Natural killer cell treated with Interleukin-12 subunit alpha and Interleukin-12 subunit beta and Interleukin-15 and Interleukin-18, amount 100 ng/mL, for 72 hours (primary cell): ENCODE data around the gene HECW1. TPM values are rescaled to one million over a fixed set of nuclear protein-coding genes. Genes with fewer than 3 reads are reported as not detected.
A peak's percentile ranks its signal among the peaks of the same experiment; 100 is the strongest.

Experiments used
- ATAC-seq, 2 donors: fragments of 150-1000 bp; cut with Tn5 transposase in 1 of 2; sonication (Bioruptor Pico), chemical (Tn5 transposase) in 1 of 2; 2 replicates each; pipeline ENCODE4 v1.10.0; 2021
- DNase-seq: peaks from one replicate; pipeline ENCODE4 v3.0.0; 2022; ENCODE audit warnings: low spot score
- H3K27ac Mint-ChIP-seq, 2 donors: 1 replicate in 1 of 2; 2 replicates in 1 of 2; pipeline ENCODE4 v1.8.0; 2022; ENCODE audit warnings: mixed read lengths in 2 of 2, mild to moderate bottlenecking in 1 of 2, moderate library complexity in 1 of 2
- H3K27me3 Mint-ChIP-seq, 2 donors: 1 replicate in 1 of 2; 2 replicates in 1 of 2; pipeline ENCODE4 v1.8.0; 2022; ENCODE audit warnings: mixed read lengths in 2 of 2
- H3K36me3 Mint-ChIP-seq: one replicate; pipeline ENCODE4 v1.8.0; 2022; ENCODE audit warnings: mixed read lengths
- H3K4me1 Mint-ChIP-seq, 2 donors: 1 replicate in 1 of 2; 2 replicates in 1 of 2; pipeline ENCODE4 v1.8.0; 2022; ENCODE audit warnings: low read depth in 2 of 2, mixed read lengths in 2 of 2, mild to moderate bottlenecking in 1 of 2
- H3K4me3 Mint-ChIP-seq: one replicate; pipeline ENCODE4 v1.8.0; 2022; ENCODE audit warnings: mixed read lengths
- H3K9me3 Mint-ChIP-seq: 2 replicates; pipeline ENCODE4 v1.8.0; 2022; ENCODE audit warnings: mixed read lengths
- total RNA-seq, 2 donors: library from RNA; stranded (reverse); gene quantifications; one replicate each; pipeline ENCODE4 v1.2.3, GENCODE V29; 2022

HECW1 gene
- total RNA-seq, 2 donors from 2014 or later, result not detected

DNA sequence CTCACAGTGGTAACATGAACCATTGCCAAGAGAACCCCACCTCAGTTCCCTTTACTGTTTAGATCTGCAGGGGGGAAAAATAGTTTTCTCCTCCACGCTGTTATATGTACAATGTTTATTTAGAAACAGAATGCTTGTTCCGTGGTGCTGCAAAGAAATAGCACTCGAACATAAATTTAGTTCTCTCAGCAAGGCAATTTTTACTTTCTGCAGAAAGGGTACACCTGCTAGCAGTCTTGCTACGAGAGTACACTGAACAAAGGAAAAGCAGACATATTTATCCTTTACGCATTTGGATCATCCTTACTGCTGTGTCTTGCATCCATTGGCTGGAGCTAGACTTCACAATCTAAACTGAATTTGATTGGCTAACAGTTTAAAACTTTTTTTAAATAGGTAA, 178.5 kb downstream of the HECW1 start:
- DNase-seq (no peak), ATAC-seq (no peak)
- Mint-ChIP-seq H3K9me3 (no peaks in the 10 kb centered on the region), H3K36me3 (peaks cover 11% of the 10 kb centered on the region), H3K4me1 (no peaks in the 10 kb centered on the region), H3K4me3 (no peak overlapping the region), H3K27me3 (peaks cover 14 to 31% of the 10 kb centered on the region in 2 donors), H3K27ac (no peak overlapping the region)

DNA sequence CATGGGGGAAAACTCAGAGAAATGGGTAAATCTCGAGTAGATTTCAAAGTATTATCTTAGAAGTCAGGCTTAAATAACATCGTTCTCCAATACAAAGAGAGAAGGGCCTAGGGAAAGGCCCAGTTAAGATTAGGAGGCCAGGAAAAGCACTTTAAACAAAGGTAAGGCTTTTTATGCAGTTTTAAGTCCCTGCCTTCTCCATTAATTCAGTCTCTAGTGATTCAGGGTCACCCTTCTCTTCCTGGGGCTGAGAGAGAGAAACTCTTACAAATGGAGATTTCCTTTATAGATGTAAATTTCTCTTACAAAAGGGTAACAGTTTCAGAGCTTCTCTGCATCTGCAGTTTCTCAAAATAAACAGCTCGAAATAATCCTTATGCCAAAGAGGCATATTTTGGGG, 179.3 kb downstream of the HECW1 start:
- DNase-seq (no peak), ATAC-seq (no peak)
- H3K36me3 Mint-ChIP-seq, result peaks cover 11% of the 10 kb centered on the region
- H3K4me1 Mint-ChIP-seq, result no peaks in the 10 kb centered on the region
- H3K27me3 Mint-ChIP-seq, result peaks cover 14 to 29% of the 10 kb centered on the region in 2 donors
- no peaks in the 10 kb centered on the region for H3K9me3 Mint-ChIP-seq
- H3K4me3 Mint-ChIP-seq, result no peak overlapping the region
- no peak overlapping the region for H3K27ac Mint-ChIP-seq

DNA sequence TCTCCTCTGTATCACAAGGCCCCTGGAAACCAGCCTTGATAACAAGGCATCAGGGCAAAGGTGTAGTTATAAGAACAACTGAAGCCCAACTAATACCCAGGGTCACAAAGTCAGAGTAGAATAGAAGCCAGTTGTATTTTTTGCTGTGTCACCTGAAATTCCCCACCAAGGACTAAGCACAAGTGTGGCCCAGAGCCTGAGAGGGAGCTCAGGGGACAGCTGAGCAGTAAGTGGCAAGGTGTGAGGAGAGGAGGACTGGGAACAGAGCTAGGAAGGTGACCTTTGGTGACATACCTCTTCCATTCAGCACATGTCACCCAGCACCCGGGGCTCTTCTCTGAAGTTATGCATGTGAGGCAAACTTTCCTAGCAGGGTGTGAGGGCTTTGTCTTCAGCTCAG, 179.9 kb downstream of the HECW1 start:
- Mint-ChIP-seq H3K36me3 (peaks cover 11% of the 10 kb centered on the region), H3K9me3 (no peaks in the 10 kb centered on the region), H3K4me3 (no peak overlapping the region), H3K4me1 (no peaks in the 10 kb centered on the region), H3K27me3 (peaks cover 10 to 23% of the 10 kb centered on the region in 2 donors), H3K27ac (no peak overlapping the region)
- no peak for DNase-seq
- no peak for ATAC-seq

DNA sequence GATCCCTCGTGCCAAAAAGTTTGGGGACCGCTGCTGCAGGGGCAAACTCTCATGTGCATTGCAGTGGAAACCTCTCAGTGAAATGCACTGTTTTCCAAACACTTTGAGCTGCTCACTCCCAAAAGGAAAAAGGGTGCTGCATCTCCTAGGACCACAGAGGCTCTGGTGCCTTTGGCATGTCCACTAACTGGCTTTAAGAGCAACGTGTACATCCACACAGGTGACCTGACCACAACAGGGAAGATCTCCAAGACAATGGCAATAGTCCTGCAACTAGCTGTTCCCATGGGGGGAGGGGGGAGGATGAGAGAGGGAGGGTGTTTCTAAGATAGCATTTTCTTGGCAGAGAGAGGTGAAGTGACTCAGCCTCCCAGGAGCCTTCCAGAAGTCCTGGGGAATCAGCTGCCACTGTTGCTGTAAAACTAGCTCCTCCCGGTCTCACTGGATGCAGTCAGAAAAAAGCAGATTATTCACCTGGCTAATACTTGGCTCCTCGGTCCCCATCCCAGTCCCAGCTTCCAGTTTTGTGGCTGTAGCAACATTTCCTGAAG, 181.7 kb downstream of the HECW1 start:
- peaks cover 11% of the 10 kb centered on the region for H3K36me3 Mint-ChIP-seq
- peaks cover 7 to 17% of the 10 kb centered on the region in 2 donors for H3K27me3 Mint-ChIP-seq
- H3K4me1 Mint-ChIP-seq, result no peaks in the 10 kb centered on the region
- H3K27ac Mint-ChIP-seq, result no peak overlapping the region
- ATAC-seq (no peak), DNase-seq (no peak)
- no peak overlapping the region for H3K4me3 Mint-ChIP-seq
- H3K9me3 Mint-ChIP-seq, result no peaks in the 10 kb centered on the region

DNA sequence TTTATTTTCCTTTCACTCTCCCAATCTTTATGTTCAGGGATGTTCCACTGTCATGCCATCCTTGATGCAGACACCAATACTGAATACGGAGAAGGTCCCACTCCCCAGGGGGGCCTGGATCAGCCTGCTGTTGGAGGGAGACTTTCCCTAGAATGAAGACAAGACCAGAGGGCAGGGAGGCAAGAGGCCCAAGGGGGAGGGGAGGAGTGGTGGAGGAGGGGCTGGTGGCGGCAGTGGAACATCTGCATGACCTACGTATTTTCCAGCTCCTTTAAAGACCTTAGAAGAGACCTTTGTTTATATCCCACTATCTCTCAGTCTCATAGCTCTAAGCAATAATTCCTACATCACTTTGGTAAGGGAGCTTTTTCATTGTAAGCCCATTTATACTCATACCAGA, 183.0 kb downstream of the HECW1 start:
- no peak for DNase-seq
- Mint-ChIP-seq H3K36me3 (peaks cover 6% of the 10 kb centered on the region), H3K27me3 (peaks cover 14 to 24% of the 10 kb centered on the region in 2 donors), H3K9me3 (no peaks in the 10 kb centered on the region), H3K27ac (no peak overlapping the region), H3K4me1 (no peaks in the 10 kb centered on the region), H3K4me3 (no peak overlapping the region)
- no peak for ATAC-seq

DNA sequence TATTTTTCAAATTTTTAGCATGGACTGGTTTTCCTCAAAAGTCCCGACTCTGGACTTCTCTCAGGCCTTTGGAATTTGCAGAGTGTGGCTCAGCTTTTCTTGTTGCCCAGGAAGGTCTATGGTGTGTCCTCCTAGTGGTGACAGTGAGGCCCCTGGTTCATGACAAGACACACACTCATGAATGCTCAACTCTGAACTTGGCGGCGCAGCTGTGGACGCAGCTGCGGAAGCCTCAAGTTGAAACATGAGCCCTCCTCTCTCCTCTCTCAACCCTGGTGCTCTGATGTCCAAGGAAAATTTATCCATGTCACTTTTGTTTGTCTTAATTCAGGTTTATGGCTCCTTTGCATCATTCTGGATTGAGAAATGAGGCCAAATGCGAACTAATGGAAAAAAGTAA, 183.9 kb downstream of the HECW1 start:
- Mint-ChIP-seq H3K9me3 (no peaks in the 10 kb centered on the region), H3K27ac (no peak overlapping the region), H3K27me3 (peaks cover 16 to 24% of the 10 kb centered on the region in 2 donors), H3K4me1 (no peaks in the 10 kb centered on the region), H3K36me3 (peaks cover under 1% of the 10 kb centered on the region), H3K4me3 (no peak overlapping the region)
- ATAC-seq (no peak), DNase-seq (no peak)

DNA sequence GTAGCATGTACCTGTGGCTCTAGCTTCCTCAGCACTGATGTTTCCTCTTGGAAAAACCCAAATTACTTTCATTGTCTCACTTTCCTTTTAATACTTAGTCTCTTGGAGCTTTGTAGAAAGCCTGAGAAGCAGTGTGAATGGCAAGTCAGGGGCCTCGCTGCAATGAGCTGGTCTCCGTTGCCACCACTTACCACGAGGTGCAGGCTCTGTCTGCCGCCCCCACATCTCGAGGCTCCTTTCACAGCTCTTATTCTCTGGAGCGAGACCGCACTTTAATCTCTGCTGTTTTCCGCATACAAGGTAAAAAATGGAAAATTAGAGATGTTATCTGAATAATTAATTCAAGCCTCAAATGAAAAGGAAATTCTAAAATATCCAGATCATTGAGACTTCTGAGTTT, 186.2 kb downstream of the HECW1 start:
- peaks cover 0 to 4% of the 10 kb centered on the region in 2 donors for H3K4me1 Mint-ChIP-seq
- H3K27ac Mint-ChIP-seq, result no peak overlapping the region
- ATAC-seq (no peak), DNase-seq (no peak)
- peaks cover 24% of the 10 kb centered on the region in 2 donors for H3K27me3 Mint-ChIP-seq
- no peaks in the 10 kb centered on the region for H3K36me3 Mint-ChIP-seq
- no peak overlapping the region for H3K4me3 Mint-ChIP-seq
- no peaks in the 10 kb centered on the region for H3K9me3 Mint-ChIP-seq

DNA sequence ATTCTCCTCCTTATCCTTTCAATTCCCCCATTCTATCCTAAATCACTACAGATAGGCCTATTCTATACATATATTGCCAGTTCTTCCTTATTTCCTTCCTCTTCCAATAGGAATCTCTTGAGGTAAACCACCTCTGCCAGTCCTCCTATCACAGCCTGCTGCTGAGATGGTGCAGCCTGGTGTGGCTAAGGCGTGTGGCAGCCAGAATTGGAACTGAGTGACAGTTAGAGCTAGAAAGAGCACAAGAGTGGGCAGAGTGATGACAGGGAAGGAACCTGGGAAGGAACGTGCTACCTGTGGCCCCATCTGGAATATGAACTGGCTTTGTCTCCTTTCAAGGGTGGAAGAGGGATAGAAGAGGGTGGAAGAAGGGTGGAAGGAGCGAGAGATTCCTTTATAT, 187.7 kb downstream of the HECW1 start:
- no peak for ATAC-seq
- no peaks in the 10 kb centered on the region for H3K36me3 Mint-ChIP-seq

DNA sequence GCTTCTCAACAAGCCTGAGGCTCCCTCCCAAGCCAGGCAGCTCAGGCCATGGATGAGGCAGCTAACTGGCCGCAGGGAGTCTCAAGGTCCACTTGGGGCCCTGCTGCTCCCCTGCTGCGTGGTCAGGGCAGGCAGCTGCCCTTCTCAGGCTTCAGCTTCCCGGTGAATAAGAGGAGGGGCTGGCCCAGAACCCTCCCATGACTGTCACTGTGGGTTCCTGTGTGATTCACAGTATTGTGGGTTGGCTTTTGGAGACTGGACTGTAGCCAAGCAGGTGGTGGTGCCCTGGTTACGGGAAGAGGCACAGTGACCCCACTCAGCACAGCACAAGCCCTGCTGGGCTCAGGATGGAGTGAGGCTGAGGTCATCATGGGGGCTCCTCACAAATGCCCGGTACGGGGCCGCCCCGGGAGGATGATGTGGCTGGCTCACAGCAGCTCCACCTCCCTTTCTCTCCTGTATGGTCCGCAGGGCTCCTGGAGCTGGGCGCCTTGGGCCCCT, 189.8 kb downstream of the HECW1 start:
- peak; percentile 56 for ATAC-seq
- Mint-ChIP-seq H3K4me3 (no peak overlapping the region), H3K36me3 (no peaks in the 10 kb centered on the region), H3K27me3 (peaks cover 11 to 19% of the 10 kb centered on the region in 2 donors), H3K9me3 (no peaks in the 10 kb centered on the region), H3K4me1 (peaks cover 0 to 4% of the 10 kb centered on the region in 2 donors), H3K27ac (no peak overlapping the region)
- no peak for DNase-seq

More for the DNA sequence above, 187.7 kb downstream of the HECW1 start:
- Mint-ChIP-seq H3K27ac (no peak overlapping the region), H3K4me3 (no peak overlapping the region), H3K9me3 (no peaks in the 10 kb centered on the region), H3K4me1 (peaks cover 0 to 4% of the 10 kb centered on the region in 2 donors), H3K27me3 (peaks cover 10 to 17% of the 10 kb centered on the region in 2 donors)
- no peak for DNase-seq

DNA sequence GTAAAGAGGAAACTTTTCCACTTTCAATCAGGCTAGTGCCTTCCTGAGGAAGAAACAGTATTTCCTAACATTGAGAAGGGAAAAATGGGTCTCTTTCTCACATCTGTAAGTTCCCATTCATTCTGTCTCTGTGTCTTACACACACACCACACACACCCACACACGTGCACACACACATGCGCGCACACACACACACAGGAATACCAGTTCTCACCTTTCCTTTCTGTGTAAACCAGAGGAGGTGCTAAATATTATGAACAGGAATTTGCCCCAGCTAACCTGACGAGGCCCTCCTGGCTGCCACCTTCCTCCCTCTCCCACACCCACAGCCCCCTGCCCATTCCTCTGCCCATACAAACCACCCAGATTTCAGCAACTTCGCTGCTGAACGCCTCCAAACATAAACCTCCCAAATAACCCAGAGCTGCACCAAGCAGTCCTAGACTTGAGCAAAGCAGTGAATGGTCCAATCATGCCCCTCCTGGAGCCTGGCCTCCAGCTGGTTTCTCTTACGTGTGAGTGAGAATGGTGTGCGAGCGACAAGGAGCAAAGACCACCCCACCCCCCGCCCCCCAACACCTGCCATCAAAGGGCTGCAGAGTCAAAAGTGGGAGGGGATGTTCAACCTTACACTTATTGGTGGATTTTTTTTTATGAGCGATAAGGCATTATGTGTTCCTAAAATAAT, 190.5 kb downstream of the HECW1 start:
- no peak overlapping the region for H3K27ac Mint-ChIP-seq
- H3K4me1 Mint-ChIP-seq, result peaks cover 0 to 4% of the 10 kb centered on the region in 2 donors
- DNase-seq (no peak), ATAC-seq (no peak)
- H3K36me3 Mint-ChIP-seq, result no peaks in the 10 kb centered on the region
- H3K4me3 Mint-ChIP-seq, result no peak overlapping the region
- H3K9me3 Mint-ChIP-seq, result no peaks in the 10 kb centered on the region
- peaks cover 11 to 19% of the 10 kb centered on the region in 2 donors for H3K27me3 Mint-ChIP-seq

DNA sequence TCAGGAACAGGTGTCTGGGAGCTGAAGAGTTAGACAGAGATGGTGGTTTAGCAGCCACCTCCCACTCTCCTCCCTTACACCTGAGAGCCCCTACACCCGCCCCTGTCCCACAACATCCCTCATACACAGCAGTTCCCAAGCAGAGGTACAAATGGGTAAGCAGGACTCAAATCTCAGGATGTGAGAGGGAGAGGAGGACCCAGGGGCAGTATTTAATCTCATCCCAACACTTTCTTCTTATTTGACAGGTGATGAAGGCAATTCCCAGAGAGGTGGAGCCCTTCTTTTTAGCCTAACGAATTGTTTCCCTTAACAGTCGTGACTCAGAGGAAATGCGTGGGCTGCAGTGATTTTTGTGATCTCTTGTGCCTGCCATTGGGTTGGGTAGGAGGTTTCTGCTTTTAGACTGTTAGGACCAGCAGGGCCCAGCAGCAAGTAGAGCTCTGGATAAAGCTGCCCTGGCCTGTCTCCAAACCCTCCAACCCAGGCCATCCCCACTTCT, 191.3 kb downstream of the HECW1 start:
- ATAC-seq (no peak), DNase-seq (no peak)
- H3K4me3 Mint-ChIP-seq, result no peak overlapping the region
- no peaks in the 10 kb centered on the region for H3K36me3 Mint-ChIP-seq
- H3K27me3 Mint-ChIP-seq, result peaks cover 11 to 19% of the 10 kb centered on the region in 2 donors
- H3K27ac Mint-ChIP-seq, result no peak overlapping the region
- peaks cover 0 to 4% of the 10 kb centered on the region in 2 donors for H3K4me1 Mint-ChIP-seq
- H3K9me3 Mint-ChIP-seq, result no peaks in the 10 kb centered on the region

DNA sequence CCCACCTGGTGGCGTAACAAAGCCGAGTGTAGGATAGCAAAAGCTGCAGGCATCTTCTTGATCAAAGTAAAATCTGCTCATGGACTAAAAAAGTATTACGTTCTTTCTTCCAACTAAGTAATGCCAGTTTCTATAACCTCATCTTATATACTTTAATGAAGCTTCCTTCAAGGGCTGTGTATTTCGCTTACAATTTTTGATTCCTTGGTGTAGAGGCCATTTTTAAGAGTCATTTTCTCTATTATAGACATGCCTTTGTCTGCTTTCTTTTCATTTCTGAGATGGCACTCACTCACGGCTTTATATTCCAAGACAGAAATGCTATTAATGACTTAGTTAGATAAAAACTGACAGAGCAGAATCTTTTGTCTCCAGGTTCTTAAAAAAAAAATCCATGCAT, 194.0 kb downstream of the HECW1 start:
- Mint-ChIP-seq H3K9me3 (no peaks in the 10 kb centered on the region), H3K27ac (no peak overlapping the region), H3K36me3 (no peaks in the 10 kb centered on the region), H3K4me1 (peaks cover 0 to 4% of the 10 kb centered on the region in 2 donors), H3K4me3 (no peak overlapping the region), H3K27me3 (peaks cover 4 to 9% of the 10 kb centered on the region in 2 donors)
- ATAC-seq, result no peak
- DNase-seq, result no peak

DNA sequence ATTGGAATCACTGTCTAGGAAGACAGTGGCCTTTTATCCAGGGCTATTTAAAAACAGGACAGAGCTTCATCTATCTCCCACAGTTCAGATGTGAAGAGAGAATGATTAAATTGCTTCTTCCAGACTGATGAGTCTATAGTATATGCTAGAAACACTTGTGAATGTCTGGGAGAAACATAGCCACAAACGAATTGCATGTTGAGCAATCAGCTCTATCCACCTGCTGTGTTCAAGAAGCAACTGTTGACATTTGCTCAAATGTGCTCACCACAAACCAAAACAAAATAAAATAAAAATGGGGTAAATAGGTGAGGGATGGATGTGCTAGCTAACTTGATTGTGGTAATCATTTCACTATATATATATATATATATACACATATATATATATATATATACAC, 195.1 kb downstream of the HECW1 start:
- H3K4me3 Mint-ChIP-seq, result no peak overlapping the region
- peaks cover 0 to 4% of the 10 kb centered on the region in 2 donors for H3K4me1 Mint-ChIP-seq
- no peak overlapping the region for H3K27ac Mint-ChIP-seq
- no peaks in the 10 kb centered on the region for H3K36me3 Mint-ChIP-seq
- ATAC-seq, result no peak
- H3K27me3 Mint-ChIP-seq, result peaks cover 4 to 8% of the 10 kb centered on the region in 2 donors
- no peak for DNase-seq
- no peaks in the 10 kb centered on the region for H3K9me3 Mint-ChIP-seq

DNA sequence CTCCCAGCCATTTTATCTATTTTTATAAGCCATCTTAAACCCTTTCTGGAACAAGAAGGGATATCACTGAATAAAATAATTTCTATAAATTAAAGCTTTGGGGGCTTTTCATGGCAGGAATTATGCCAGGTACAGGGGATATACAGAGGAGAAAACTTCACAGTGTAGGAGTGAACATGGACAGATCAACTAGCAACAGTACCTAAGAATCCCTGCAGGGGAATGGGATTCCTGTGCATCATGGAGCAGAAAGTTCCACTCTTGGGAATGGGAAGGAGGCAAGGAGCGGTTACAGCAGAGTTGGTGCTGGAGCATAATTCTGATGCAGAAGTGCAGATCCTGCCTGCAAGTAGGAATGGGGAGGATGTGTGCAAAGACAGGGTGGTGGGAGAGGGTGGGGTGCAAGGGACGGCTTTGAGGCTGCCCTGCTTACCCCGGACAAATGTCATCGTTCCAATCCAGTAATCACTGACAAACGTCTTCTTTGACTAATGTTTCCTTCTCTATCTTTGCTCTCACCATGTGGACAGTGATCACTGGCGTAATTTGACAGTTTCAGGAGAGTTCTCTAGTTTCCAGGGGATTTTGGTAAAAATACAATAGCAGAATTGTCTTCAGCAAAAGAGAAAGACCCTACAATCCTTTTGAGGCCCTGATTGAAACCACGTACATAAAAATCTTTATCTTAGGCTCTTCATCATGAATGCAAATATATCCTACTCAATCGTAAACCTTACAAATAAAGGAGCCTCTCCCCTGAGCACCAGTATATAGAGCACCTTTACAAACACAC, 196.7 kb downstream of the HECW1 start:
- no peaks in the 10 kb centered on the region for H3K9me3 Mint-ChIP-seq
- no peak overlapping the region for H3K27ac Mint-ChIP-seq
- H3K4me3 Mint-ChIP-seq, result no peak overlapping the region
- no peak for DNase-seq
- ATAC-seq, result no peak
- peaks cover 4% of the 10 kb centered on the region in 2 donors for H3K4me1 Mint-ChIP-seq
- peaks cover 4% of the 10 kb centered on the region in 2 donors for H3K27me3 Mint-ChIP-seq
- no peaks in the 10 kb centered on the region for H3K36me3 Mint-ChIP-seq
